PC-3 (cell line): ENCODE measurements around the gene C2orf78. TPM values are rescaled to one million over a fixed set of nuclear protein-coding genes. Genes with fewer than 3 reads are reported as not detected.

ENCODE experiments used
- ATAC-seq: fragments of 200-7000 bp; cut with Tn5 transposase; 2 replicates; pipeline ENCODE4 v1.9.1; 2020; ENCODE audit warnings: mild to moderate bottlenecking, moderate library complexity
- BruUV-seq: library from RNA; stranded (reverse); fragments of 400-500 nt; replicated peaks from 2 replicates; lab custom pipeline; 2021; lab: Mats Ljungman, UMichigan
- CTCF ChIA-PET: fragments of 300-600 bp; sonication (Branson Sonifier 250); formaldehyde crosslinking; loops from one replicate; lab custom pipeline; 2022; ENCODE audit warnings: antibody characterized with exemption; lab: Charles Lee
- POLR2A ChIA-PET: fragments of 300-600 bp; sonication (Branson Sonifier 250); formaldehyde crosslinking; loops from one replicate; lab custom pipeline; 2022; ENCODE audit warnings: antibody characterized with exemption; ENCODE audit not compliant: unreplicated experiment; lab: Charles Lee
- DNase-seq: peaks from one replicate; pipeline ENCODE4 v3.0.0-alpha.2; 2015
- H2AFZ ChIP-seq: fragments of 300-600 bp; sonication (generic); 2 replicates; pipeline ENCODE4 v1.6.0; 2016; ENCODE audit warnings: antibody characterized with exemption, low read length
- H3F3A ChIP-seq: fragments of 300-600 bp; sonication (generic); one replicate; pipeline ENCODE4 v1.6.0; 2017; ENCODE audit warnings: antibody characterized with exemption, low read length, control low read depth, mild to moderate bottlenecking; ENCODE audit not compliant: unreplicated experiment
- H3K27ac ChIP-seq: fragments of 300-600 bp; sonication (generic); 2 replicates; pipeline ENCODE4 v1.5.1; 2016; ENCODE audit warnings: mild to moderate bottlenecking, low read length
- H3K27me3 ChIP-seq: fragments of 300-600 bp; sonication (generic); 2 replicates; pipeline ENCODE4 v1.6.1; 2016; ENCODE audit warnings: low read length, mixed read lengths
- H3K36me3 ChIP-seq: fragments of 300-600 bp; sonication (generic); 2 replicates; pipeline ENCODE4 v1.6.1; 2016; ENCODE audit warnings: low read depth, mixed run types, low read length, mixed read lengths
- H3K4me1 ChIP-seq: fragments of 300-600 bp; sonication (generic); 2 replicates; pipeline ENCODE4 v1.5.1; 2016; ENCODE audit warnings: low read length; ENCODE audit not compliant: insufficient read depth
- H3K4me2 ChIP-seq: fragments of 300-600 bp; sonication (generic); 2 replicates; pipeline ENCODE4 v1.6.0; 2016; ENCODE audit warnings: low read length
- H3K4me3 ChIP-seq: fragments of 300-600 bp; sonication (generic); 2 replicates; pipeline ENCODE4 v1.5.1; 2016; ENCODE audit warnings: mild to moderate bottlenecking, low read length, mixed read lengths
- H3K79me2 ChIP-seq: fragments of 300-600 bp; sonication (generic); 2 replicates; pipeline ENCODE4 v1.6.1; 2017; ENCODE audit warnings: low read length, mixed read lengths
- H3K9ac ChIP-seq: fragments of 300-600 bp; sonication (generic); 2 replicates; pipeline ENCODE4 v1.6.0; 2016; ENCODE audit warnings: mild to moderate bottlenecking, low read length
- H3K9me2 ChIP-seq: fragments of 300-600 bp; sonication (generic); replicated peaks from 2 replicates; pipeline ENCODE4 v1.6.1; 2016; ENCODE audit warnings: mixed run types, low read length, mixed read lengths
- H3K9me3 ChIP-seq: fragments of 300-600 bp; sonication (generic); 2 replicates; pipeline ENCODE4 v1.6.1; 2016; ENCODE audit warnings: low read length, mixed read lengths
- H4K20me1 ChIP-seq: fragments of 300-600 bp; sonication (generic); 2 replicates; pipeline ENCODE4 v1.6.1; 2016; ENCODE audit warnings: low read length, mixed read lengths
- CTCF ChIP-seq: fragments of 300-600 bp; sonication (generic); conservative IDR thresholded peaks from 2 replicates; pipeline ENCODE4 v1.5.1; 2017; ENCODE audit warnings: antibody characterized with exemption, low read depth, mild to moderate bottlenecking, low read length
- EZH2 ChIP-seq: fragments of 300-600 bp; sonication (generic); IDR thresholded peaks from one replicate; pipeline ENCODE4 v1.6.1; 2017; ENCODE audit warnings: antibody characterized with exemption, mild to moderate bottlenecking, low read length; ENCODE audit not compliant: unreplicated experiment
- EZH2phosphoT487 ChIP-seq: fragments of 300-600 bp; sonication (generic); IDR thresholded peaks from 2 replicates; pipeline ENCODE4 v1.6.1; 2018; ENCODE audit warnings: mild to moderate bottlenecking, antibody characterized with exemption, low read length, borderline replicate concordance
- intact Hi-C: fragments of 100-400 bp; cut with micrococcal nuclease; formaldehyde crosslinking; loops from 2 replicates; pipeline ENCODE4 v1.9.0; 2023
- total RNA-seq: library from RNA; depleted of rRNA; stranded (reverse); fragments of >200 nt; gene quantifications from 2 replicates; pipeline ENCODE4 v1.2.3, GENCODE V29; 2014

Gene C2orf78
- total RNA-seq, 1 experiment from 2014 or later = not detected

- Histone ChIP-seq H4K20me1 (no peaks in the 10 kb centered on the region), H3K36me3 (peaks cover 52% of the 10 kb centered on the region), H3K27me3 (no peaks in the 10 kb centered on the region), H3K79me2 (no peaks in the 10 kb centered on the region), H3F3A (no peaks in the 10 kb centered on the region), H3K4me1 (no peaks in the 10 kb centered on the region), H3K9ac (no peak overlapping the region), H3K9me2 (no peaks in the 10 kb centered on the region), H3K4me2 (no peak overlapping the region), H3K27ac (no peak overlapping the region), H3K9me3 (no peaks in the 10 kb centered on the region), H2AFZ (no peak overlapping the region), H3K4me3 (no peak overlapping the region)
- no peak for DNase-seq
- ChIA-PET CTCF (no interaction called here), POLR2A (no interaction called here)
- BruUV-seq = no TSS peak
- ATAC-seq = no peak
- no peak for TF ChIP-seq CTCF
- no peak for TF ChIP-seq EZH2
- TF ChIP-seq EZH2phosphoT487 = no peak
- intact Hi-C loops = no loop called here
Observed at GRCh38 chr2:73764945-73765344, 19.0 kb upstream of the C2orf78 start.

GRCh38 chr2:73766349-73766748 lies 17.6 kb upstream of the C2orf78 start:
- H3K9me2 ChIP-seq = no peaks in the 10 kb centered on the region
- no peaks in the 10 kb centered on the region for H3K4me1 ChIP-seq
- no TSS peak for BruUV-seq
- H3K4me2 ChIP-seq = no peak overlapping the region
- H2AFZ ChIP-seq = no peak overlapping the region
- DNase-seq (no peak), ATAC-seq (no peak)
- no peaks in the 10 kb centered on the region for H3F3A ChIP-seq
- CTCF ChIA-PET = interaction anchor here (0.5 kb wide), 1 partner anchor 361 kb away, joined by 3 read pairs; no protein-coding TSS in a partner anchor
- intact Hi-C loops = no loop called here
- POLR2A ChIA-PET = no interaction called here
- H3K27me3 ChIP-seq = no peaks in the 10 kb centered on the region
- H3K36me3 ChIP-seq = peaks cover 57% of the 10 kb centered on the region
- no peak overlapping the region for H3K4me3 ChIP-seq
- no peak overlapping the region for H3K27ac ChIP-seq
- TF ChIP-seq EZH2phosphoT487 (no peak), EZH2 (no peak), CTCF (no peak)
- H3K9ac ChIP-seq = no peak overlapping the region
- H4K20me1 ChIP-seq = no peaks in the 10 kb centered on the region
- no peaks in the 10 kb centered on the region for H3K79me2 ChIP-seq
- no peaks in the 10 kb centered on the region for H3K9me3 ChIP-seq

GRCh38 chr2:73766994-73767393 lies 17.0 kb upstream of the C2orf78 start:
- Histone ChIP-seq H3K27me3 (no peaks in the 10 kb centered on the region), H3K9ac (no peak overlapping the region), H3K4me2 (no peak overlapping the region), H3K27ac (no peak overlapping the region), H3K9me3 (no peaks in the 10 kb centered on the region), H3K36me3 (peaks cover 58% of the 10 kb centered on the region), H2AFZ (no peak overlapping the region), H3K4me3 (no peak overlapping the region), H3K4me1 (no peaks in the 10 kb centered on the region), H3F3A (no peaks in the 10 kb centered on the region), H3K79me2 (no peaks in the 10 kb centered on the region), H3K9me2 (no peaks in the 10 kb centered on the region), H4K20me1 (no peaks in the 10 kb centered on the region)
- TF ChIP-seq EZH2phosphoT487 = no peak
- no peak for TF ChIP-seq EZH2
- no peak for TF ChIP-seq CTCF
- ChIA-PET CTCF (no interaction called here), POLR2A (no interaction called here)
- ATAC-seq = no peak
- no peak for DNase-seq
- no TSS peak for BruUV-seq
- intact Hi-C loops = no loop called here
